GM21576 (cell line): ENCODE results near the gene AMPD1.

Source experiments
- ATAC-seq: cut with Tn5 transposase; IDR thresholded peaks from one replicate; pipeline ENCODE4 v1.9.1; 2021; ENCODE audit warnings: mild to moderate bottlenecking, moderate library complexity; ENCODE audit not compliant: unreplicated experiment

Gene AMPD1

DNA sequence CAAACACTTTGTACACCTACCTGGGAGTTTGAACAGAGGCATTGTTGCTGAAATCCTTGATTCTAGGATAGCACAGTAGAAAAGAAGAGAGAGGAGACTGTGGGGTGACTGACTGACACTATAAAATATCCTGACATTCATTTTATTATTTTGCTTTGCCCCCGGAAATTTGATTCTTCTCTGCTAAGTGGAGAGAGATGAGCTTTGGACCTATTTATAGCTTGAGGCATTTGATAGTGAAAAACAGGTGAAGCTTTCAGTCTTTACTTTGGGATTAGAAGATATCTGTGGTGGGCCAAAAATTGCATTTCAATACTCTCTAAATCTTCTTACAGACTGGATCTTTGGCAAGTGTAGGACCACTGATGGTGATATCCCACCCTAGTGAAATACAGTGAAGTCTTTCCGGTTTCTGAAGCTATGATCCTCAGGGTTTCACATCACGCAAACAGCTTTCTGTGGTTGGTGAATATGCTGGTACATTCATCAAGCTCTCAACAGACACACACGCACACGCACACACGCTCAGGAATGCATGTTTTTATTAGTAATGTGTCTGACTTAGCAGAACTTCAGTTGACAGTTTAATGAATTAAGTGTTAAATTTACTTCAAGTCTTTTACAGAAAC is at the start of gene AMPD1:
Gene AMPD1, minus strand, starts transcription at position 117 of the 629 bp plus-strand sequence. Its CDS starts 75 bp downstream, at position 42.
- ATAC-seq = no peak

DNA sequence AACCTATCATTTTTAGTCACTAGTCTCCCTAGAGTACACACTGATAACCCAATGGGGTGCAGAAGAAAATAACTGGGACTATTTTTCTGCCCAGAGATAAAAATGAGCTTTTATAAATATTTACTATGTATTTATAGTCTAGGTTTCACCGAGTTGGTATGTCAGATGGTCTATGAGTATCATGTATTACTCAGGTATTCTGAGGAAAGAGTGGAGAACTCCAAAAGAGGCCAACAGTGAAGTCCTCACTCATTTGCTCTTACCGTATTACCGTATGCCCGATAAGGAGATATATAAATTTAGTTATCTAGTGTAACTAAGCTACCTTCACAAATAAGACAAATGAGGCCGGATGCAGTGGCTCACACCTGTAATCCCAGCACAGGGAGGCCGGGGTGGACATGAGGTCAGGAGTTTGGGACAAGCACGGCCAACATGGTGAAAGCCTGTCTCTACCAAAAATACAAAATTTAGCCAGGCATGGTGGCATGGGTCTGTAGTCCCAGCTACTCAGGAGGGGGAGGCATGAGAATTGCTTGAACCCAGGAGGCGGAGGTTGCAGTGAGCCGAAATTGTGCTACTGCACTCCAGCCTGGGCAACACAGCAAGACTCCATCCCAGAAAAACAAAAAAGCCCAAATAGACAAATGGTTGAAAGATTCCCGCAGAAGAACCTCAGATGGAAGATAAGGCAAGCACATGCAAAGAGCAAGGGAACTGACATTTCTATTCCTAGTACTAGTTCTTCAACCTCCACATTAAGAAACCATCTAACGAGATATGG is 46.8 kb upstream of the AMPD1 start:
- no peak for ATAC-seq

GRCh38 chr1:114740331-114740730 is 45.0 kb upstream of the AMPD1 start:
- no peak for ATAC-seq

DNA sequence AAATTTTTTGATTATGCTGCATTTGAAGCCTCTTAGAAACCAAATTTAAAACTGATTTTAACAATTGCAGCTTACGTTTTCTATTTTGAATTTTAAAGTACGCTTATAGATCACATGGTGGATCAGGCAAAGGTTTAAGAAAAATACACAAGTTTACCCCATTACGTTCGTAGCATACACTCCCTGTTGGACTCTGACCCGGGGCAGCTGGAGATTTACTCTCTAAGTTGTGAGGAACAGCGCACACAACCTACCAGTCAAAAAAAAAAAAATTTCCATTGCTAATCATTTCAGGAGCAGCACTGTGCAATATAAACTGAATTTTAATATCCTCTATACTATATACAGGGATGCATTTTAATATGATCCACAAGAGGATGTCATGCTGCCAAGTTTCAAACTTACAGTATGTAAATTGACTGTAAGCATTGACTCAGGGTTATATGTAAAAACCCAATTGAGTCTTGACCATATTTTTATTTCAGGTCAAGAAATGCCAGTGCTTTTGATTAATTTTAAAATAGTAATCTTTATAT is 42.0 kb upstream of the AMPD1 start:
- no peak for ATAC-seq

- ATAC-seq = no peak
Observed at GRCh38 chr1:114735479-114735878, 40.1 kb upstream of the AMPD1 start.

DNA sequence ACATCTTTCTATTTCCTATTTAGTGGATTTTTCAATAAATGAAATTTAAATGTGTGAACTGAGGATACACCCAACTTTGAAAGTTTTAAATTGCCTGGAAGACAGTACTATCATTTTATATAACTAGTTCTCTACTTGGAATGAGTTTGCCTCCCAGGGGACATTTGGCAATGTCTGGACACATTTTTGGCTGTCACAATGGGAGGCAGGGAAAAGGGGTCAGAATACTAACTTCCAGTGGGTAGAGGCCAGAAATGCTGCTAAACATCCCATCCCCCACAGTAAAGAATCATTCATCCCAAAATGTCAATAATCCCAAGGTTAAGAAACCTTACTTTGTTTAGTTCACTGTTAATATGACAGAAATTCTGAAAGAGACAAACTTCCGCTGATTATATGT is 34.4 kb upstream of the AMPD1 start:
- ATAC-seq = no peak

DNA sequence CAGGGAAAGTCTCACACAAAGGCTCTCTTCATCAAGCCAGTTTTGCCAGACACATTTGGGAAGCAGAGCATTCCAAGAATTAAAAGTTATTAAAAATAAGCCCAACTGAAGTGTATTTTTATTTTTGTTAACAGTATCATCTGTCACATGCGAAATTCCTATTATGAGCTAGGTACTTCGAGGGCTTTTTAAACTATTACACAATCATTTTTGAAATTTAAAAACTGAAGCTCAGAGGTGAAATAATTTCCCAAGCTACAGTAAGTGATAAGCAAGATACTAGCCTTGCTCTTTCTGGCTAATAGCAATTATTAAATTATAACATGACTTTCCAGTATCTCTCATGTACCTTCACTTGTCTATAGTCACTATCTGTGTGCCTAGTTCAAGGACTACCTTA is 33.2 kb upstream of the AMPD1 start:
- no peak for ATAC-seq

DNA sequence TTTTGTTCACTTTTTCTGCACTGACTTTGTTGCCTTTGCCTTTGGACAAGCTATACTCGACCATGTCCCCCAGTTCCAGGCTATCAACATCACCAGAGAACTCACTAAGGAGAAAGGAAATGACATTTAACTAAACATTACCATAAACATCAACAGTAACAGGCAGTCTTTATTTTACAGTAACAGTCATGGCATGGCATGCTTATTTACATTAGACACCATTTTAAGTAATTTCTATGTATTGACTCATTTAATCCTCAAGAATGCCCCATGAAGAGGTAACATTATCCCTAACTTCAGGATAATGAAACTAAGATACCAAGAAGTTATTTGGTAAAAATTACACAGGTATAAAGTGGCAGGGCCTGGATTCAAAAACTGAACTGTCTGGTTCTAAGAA is 29.9 kb upstream of the AMPD1 start:
- no peak for ATAC-seq

DNA sequence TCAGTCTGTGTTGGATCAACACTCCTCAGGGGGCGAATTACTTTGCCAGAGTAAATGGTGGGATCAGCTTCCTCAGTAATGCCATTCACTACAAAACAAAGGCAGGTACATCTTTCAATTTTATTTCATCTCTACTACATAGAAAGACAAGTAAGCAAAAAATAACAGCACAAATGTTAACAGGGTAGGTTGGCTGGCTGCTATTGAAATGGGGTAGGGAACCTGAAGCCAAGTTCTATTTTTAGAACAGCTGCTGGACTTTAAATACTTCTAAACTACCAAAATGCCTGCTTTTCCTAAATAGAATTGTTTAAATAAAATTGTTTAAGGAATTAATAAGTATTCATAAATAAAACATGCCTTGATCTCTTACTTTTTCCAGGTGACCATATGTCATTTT is 28.6 kb upstream of the AMPD1 start:
- ATAC-seq = no peak

DNA sequence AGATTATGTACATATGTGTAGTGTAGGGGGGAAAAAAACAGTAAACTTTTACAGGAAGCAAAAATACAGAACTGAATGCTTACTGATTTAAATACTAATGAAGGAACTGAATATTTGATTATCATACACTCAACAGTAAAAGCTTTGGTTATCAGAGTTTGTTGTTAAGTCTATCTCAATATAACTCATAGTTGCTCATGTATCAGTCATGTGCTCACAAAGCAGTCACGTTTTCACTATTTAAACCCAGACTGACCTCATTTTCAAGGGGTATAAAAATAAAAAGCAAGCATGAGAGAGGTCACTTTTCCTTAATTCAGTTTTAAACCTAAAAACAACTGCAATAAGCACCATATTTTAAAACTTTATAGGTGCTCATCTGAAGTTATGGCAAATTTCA is 28.1 kb upstream of the AMPD1 start:
- ATAC-seq = no peak

DNA sequence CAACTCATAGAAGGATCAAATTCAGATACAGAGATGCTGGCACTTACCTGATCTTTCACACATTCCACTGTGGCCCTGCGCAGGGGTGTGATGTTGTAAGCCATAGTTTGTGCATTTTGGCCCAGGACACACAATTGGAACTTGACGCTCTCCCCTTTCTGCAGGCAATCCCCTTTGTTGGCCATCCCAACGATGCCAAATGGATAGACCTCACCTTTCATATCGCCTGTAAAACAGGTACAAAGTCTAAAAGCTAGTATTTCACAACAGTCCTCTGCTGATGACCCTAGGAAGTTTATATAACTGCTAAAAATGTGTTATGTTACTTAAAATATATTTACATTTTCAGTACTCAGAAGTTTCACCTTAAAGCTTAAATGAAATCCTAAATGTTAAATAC is 25.1 kb upstream of the AMPD1 start:
- no peak for ATAC-seq

DNA sequence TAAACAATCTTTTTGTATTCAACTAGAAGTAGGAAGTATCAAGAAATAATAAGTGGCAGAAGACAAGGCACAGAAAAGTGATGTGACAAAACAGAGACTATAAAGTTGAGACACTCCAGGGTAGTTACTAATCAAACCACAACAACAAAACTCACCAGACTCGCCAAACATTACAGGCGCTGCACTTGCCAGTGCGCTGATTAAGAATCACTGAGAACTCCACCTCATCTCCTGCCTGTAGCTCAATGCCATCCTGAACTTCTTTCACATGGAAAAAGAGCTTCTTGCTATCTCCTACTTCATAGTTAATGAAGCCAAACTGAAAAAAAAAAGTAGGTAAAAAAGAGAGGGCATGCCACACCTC is 24.1 kb upstream of the AMPD1 start:
- ATAC-seq = no peak

DNA sequence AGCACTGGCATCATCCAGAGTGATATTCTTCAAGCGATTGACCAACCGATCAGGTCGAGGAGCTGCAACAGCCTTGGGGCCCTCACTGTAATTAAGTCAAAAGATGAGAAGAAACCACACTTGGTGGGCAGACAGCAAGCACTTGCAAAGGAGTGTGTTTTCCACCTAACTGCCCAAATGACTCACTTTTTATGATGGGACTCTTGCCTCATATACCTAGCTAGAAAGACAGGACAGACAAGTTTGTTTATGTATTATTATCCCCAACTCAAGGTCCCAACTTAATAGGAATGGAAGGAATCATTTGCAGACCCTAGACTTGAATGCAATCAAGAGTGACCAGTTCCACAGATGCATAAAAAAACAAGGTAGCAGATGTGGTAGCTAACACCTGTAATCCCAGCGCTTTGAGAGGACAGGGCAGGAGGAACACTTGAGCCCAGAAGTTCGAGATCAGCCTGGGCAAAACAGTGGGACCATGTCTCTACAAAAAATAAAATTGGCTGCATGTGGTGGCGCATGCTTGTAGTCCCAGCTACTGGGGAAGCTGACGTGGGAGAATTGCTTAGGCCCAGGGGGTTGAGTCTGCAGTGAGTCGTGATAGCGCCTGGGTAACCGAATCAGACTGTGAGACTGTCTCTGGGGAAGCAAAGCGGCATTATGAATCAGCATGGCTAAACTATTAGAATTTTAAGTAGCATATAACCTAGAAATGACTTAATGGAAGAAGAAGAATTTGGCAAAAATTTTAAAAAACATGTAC is 23.5 kb upstream of the AMPD1 start:
- no peak for ATAC-seq

- ATAC-seq = peak; percentile 88
Observed at GRCh38 chr1:114716304-114717170, 21.2 kb upstream of the AMPD1 start, which contains the start of gene NRAS. TSS of gene NRAS (minus strand) at chr1:114716771. CDS start at chr1:114716160, 611 bp downstream.

GRCh38 chr1:114715952-114716303 is 20.6 kb upstream of the AMPD1 start:
- no peak for ATAC-seq

- ATAC-seq = no peak
Observed at GRCh38 chr1:114712977-114713376, 17.6 kb upstream of the AMPD1 start.

GRCh38 chr1:114710360-114710759 is 15.0 kb upstream of the AMPD1 start:
- no peak for ATAC-seq

DNA sequence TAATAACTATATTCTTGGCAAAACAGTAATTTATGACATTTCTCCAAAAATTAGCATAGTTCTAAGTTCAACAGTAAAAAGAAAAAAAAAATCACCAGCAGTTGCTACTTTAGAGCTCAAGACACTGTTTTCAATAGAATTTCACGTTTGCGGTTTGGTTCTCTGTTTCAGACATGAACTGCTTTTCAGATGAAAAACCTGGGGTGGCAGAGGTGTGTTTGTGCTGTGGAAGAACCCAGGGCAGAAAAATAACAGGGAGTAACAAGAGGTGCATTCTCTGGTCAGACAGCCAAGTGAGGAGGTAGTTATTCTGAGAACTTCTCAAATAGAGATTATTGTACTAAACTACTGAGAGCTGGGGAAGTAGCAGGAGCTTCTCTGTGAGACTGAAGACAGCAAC is 12.3 kb upstream of the AMPD1 start:
- ATAC-seq = no peak

GRCh38 chr1:114703242-114703641 is 7.9 kb upstream of the AMPD1 start:
- ATAC-seq = no peak

GRCh38 chr1:114702737-114703136 is 7.4 kb upstream of the AMPD1 start:
- ATAC-seq = no peak

DNA sequence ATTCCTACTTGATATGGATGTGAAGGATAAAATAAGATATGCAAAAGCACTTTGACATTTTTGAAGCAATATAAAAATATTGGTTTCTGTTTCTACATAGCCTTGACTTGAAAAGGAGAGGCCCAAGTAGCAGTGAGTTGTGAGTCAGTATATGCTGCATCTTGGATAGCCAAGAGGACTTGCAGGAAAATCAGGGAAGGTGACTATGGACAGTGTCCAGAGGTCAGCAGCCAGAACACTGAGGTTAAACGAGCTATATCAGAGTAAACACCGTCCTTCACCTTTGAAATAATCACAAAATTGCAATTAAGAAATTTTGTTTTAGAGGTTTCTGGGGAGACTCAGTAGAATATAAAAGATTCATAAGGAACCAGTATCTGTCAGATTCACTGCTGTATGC is 6.6 kb upstream of the AMPD1 start:
- ATAC-seq = no peak
